Thyroid gland (tissue), 4 donors: ENCODE measurements around the gene ZP1. TPM values are rescaled to one million over a fixed set of nuclear protein-coding genes. Genes with fewer than 3 reads are reported as not detected.
A peak's percentile ranks its signal among the peaks of the same experiment; 100 is the strongest.

Source experiments
- DNase-seq, 2 donors: peaks; one replicate each; pipeline ENCODE4 v3.0.0-alpha.2; 2019
- H3K27ac ChIP-seq, 3 donors: fragments of 200-600 bp; sonication (generic); 1 replicate in 2 of 3; 2 replicates in 1 of 3; pipeline ENCODE4 v1.5.1; 2016 to 2019; ENCODE audit warnings: mild to moderate bottlenecking in 1 of 3, moderate library complexity in 1 of 3
- H3K27me3 ChIP-seq: fragments of 200-600 bp; sonication (generic); one replicate; pipeline ENCODE4 v1.5.1; 2019
- H3K36me3 ChIP-seq, 2 donors: fragments of 200-600 bp; sonication (generic); one replicate each; pipeline ENCODE4 v1.5.1; 2016 to 2019
- H3K4me1 ChIP-seq, 2 donors: fragments of 200-600 bp; sonication (generic); one replicate each; pipeline ENCODE4 v1.5.1; 2017 to 2019
- H3K4me3 ChIP-seq, 3 donors: fragments of 200-600 bp; sonication (generic); replicated peaks in 1 of 3; 1 replicate in 2 of 3; 2 replicates in 1 of 3; pipeline ENCODE4 v1.5.1; 2016; ENCODE audit warnings: mild to moderate bottlenecking in 1 of 3
- H3K9me3 ChIP-seq: fragments of 200-600 bp; sonication (generic); one replicate; pipeline ENCODE4 v1.5.1; 2017
- CTCF ChIP-seq, 6 experiments: fragments of 200-600 bp in 3 of 6; fragments of 450-650 bp in 3 of 6; sonication (generic) in 3 of 6; IDR thresholded peaks; one replicate each; pipeline ENCODE4 v1.5.1; 2016 to 2019; ENCODE audit warnings: antibody characterized with exemption in 6 of 6, mild to moderate bottlenecking in 2 of 6, inconsistent platforms in 1 of 6, moderate library complexity in 1 of 6
- POLR2A ChIP-seq, 2 donors: fragments of 450-650 bp; IDR thresholded peaks; one replicate each; pipeline ENCODE4 v1.6.1; 2017; ENCODE audit warnings: antibody characterized with exemption in 2 of 2, mild to moderate bottlenecking in 2 of 2, moderate library complexity in 1 of 2
- WGBS, 2 donors: methylation state at CpG; one replicate each; pipeline ENCODE4 v1.1.5; 2017; 5-methylcytosine and 5-hydroxymethylcytosine counted together
- intact Hi-C: fragments of 100-400 bp; cut with DNase I; formaldehyde crosslinking; loops from one replicate; pipeline ENCODE4 v1.15.1; 2023
- total RNA-seq, 4 donors: library from RNA; depleted of rRNA; stranded (reverse); fragments of >200 nt; gene quantifications; one replicate each; pipeline ENCODE4 v1.2.3, GENCODE V29; 2016

Gene ZP1
- total RNA-seq, 4 donors from 2014 or later, result not detected

- Histone ChIP-seq H3K27me3 (no peaks in the 10 kb centered on the region), H3K36me3 (no peaks in the 10 kb centered on the region), H3K9me3 (no peaks in the 10 kb centered on the region), H3K4me3 (no peak overlapping the region), H3K27ac (no peak overlapping the region), H3K4me1 (peaks cover 8 to 9% of the 10 kb centered on the region in 2 donors)
- intact Hi-C loops, result no loop called here
- no peak for DNase-seq
- WGBS, 2 donors, result 87 to 88% methylated on average over 1 of the region's 1 CpG
- no peak for TF ChIP-seq POLR2A (IDR thresholded peaks at IDR 0.05)
These were observed 11.8 kb downstream of the ZP1 start for GRCh38 chr11:60879104-60879503.

- intact Hi-C loops, result no loop called here
- H3K9me3 ChIP-seq, result no peaks in the 10 kb centered on the region
- peaks cover 8 to 9% of the 10 kb centered on the region in 2 donors for H3K4me1 ChIP-seq
- DNase-seq, result no peak
- no peak overlapping the region for H3K4me3 ChIP-seq
- 86 to 92% methylated on average over 5 of the region's 5 CpGs for WGBS, 2 donors
- no peaks in the 10 kb centered on the region for H3K36me3 ChIP-seq
- H3K27me3 ChIP-seq, result no peaks in the 10 kb centered on the region
- H3K27ac ChIP-seq, result no peak overlapping the region
- TF ChIP-seq POLR2A (IDR thresholded peaks at IDR 0.05), result no peak
- no peak for TF ChIP-seq CTCF (IDR thresholded peaks at IDR 0.05)
These were observed 12.7 kb downstream of the ZP1 start for GRCh38 chr11:60879971-60880588.

GRCh38 chr11:60880643-60881282 lies 13.4 kb downstream of the ZP1 start:
- Histone ChIP-seq H3K27me3 (no peaks in the 10 kb centered on the region), H3K27ac (no peak overlapping the region), H3K36me3 (no peaks in the 10 kb centered on the region), H3K4me3 (no peak overlapping the region), H3K4me1 (peaks cover 8 to 9% of the 10 kb centered on the region in 2 donors), H3K9me3 (no peaks in the 10 kb centered on the region)
- intact Hi-C loops, result no loop called here
- TF ChIP-seq POLR2A (IDR thresholded peaks at IDR 0.05), result no peak
- no peak for TF ChIP-seq CTCF (IDR thresholded peaks at IDR 0.05)
- peak; percentile 33 to 45 for DNase-seq
- WGBS, 2 donors, result 25 to 31% methylated on average over 8 of the region's 8 CpGs

- H3K9me3 ChIP-seq, result no peaks in the 10 kb centered on the region
- no peaks in the 10 kb centered on the region for H3K4me1 ChIP-seq
- no peaks in the 10 kb centered on the region for H3K27me3 ChIP-seq
- WGBS, 2 donors, result 55 to 75% methylated on average over 5 of the region's 5 CpGs
- TF ChIP-seq CTCF (IDR thresholded peaks at IDR 0.05) (peak in 4 of 6 experiments; percentile 26 to 57 (median 45)), POLR2A (IDR thresholded peaks at IDR 0.05) (no peak)
- H3K4me3 ChIP-seq, result no peak overlapping the region
- peak; percentile 43 to 45 for DNase-seq
- H3K27ac ChIP-seq, result no peak overlapping the region
- peaks cover 0 to 2% of the 10 kb centered on the region in 2 donors for H3K36me3 ChIP-seq
- intact Hi-C loops, result no loop called here
These were observed 20.2 kb downstream of the ZP1 start for GRCh38 chr11:60887556-60887955.

GRCh38 chr11:60889869-60890311 lies 22.5 kb downstream of the ZP1 start:
- no peak for DNase-seq
- Histone ChIP-seq H3K4me3 (no peak overlapping the region), H3K9me3 (no peaks in the 10 kb centered on the region), H3K36me3 (peaks cover 8 to 23% of the 10 kb centered on the region in 2 donors), H3K27ac (no peak overlapping the region), H3K27me3 (no peaks in the 10 kb centered on the region), H3K4me1 (no peaks in the 10 kb centered on the region)
- 67 to 70% methylated on average over 6 of the region's 6 CpGs for WGBS, 2 donors
- intact Hi-C loops, result no loop called here
- TF ChIP-seq CTCF (IDR thresholded peaks at IDR 0.05), result no peak
